Loucy (cell line): ENCODE measurements around the gene GAREM1.

Experiments used
- CTCF ChIP-seq: fragments of 200-600 bp; sonication (generic); conservative IDR thresholded peaks from 2 replicates; pipeline ENCODE4 v1.5.1; 2014; ENCODE audit warnings: mild to moderate bottlenecking, antibody characterized with exemption, low read length
- EZH2phosphoT487 ChIP-seq: fragments of 200-600 bp; IDR thresholded peaks from 2 replicates; pipeline ENCODE4 v1.6.1; 2018; ENCODE audit warnings: antibody characterized with exemption, mild to moderate bottlenecking, moderate library complexity, borderline replicate concordance

- no peak for TF ChIP-seq CTCF
- TF ChIP-seq EZH2phosphoT487, result no peak
These were observed 98.2 kb downstream of the GAREM1 start for GRCh38 chr18:32372381-32373061.
